Stimulated activated CD8-positive, alpha-beta memory T cell treated with anti-CD3 and anti-CD28 coated beads, Interleukin-12 subunit alpha, Interleukin-12 subunit beta, amount 100 ng/mL, for 24 hours (primary cell): ENCODE data around the gene TPD52L2.

ENCODE experiments used
- DNase-seq: peaks from one replicate; pipeline ENCODE4 v3.0.0-alpha.2; 2020; ENCODE audit errors: extremely low read depth

TPD52L2 gene

DNA sequence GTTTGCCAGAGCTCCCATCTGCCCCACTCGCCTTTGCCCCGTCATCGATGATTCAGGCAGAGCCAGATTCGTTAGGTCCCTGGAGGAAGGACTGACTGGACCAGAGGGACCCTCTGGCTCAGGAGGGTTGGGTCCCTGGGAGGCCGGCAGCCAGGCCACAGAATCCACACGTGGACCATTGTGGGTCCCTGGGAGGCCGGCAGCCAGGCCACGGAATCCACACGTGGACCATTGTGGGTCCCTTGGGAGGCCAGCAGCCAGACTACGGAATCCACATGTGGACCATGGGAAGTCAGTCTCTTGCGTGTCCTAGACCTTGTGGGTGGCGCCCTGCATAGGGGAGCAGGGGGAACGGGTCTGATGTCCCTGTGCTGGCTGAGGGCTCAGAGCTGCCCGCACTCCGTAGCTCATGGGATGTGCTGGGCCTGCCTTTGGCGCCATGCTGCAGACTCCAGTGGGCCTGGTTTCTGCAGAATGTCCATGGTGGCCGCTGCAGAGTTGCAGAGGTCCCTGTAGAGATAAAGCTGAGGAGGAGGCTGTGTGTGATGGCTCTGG, 67.6 kb downstream of the TPD52L2 start:
- DNase-seq = no peak

DNA sequence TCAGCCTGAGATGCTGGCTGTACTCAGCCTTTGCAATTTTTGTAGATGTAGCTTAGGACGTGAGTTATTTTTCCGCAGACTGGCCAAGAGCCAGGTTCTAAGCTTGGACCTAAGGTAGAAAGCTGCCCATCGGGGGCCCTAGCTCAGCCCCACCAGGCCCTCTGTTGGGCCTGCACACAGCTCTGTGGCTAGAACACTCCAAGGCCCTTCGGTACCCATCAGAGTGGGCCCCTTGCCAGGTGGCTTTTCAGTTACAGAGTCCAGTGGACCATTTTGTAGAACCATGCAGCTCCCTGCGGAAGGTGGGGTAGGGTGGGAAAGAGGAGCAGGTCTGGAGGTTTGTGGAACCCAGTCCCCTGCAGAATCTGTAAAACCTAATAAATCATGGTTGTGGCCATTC, 68.6 kb downstream of the TPD52L2 start:
- no peak for DNase-seq

DNA sequence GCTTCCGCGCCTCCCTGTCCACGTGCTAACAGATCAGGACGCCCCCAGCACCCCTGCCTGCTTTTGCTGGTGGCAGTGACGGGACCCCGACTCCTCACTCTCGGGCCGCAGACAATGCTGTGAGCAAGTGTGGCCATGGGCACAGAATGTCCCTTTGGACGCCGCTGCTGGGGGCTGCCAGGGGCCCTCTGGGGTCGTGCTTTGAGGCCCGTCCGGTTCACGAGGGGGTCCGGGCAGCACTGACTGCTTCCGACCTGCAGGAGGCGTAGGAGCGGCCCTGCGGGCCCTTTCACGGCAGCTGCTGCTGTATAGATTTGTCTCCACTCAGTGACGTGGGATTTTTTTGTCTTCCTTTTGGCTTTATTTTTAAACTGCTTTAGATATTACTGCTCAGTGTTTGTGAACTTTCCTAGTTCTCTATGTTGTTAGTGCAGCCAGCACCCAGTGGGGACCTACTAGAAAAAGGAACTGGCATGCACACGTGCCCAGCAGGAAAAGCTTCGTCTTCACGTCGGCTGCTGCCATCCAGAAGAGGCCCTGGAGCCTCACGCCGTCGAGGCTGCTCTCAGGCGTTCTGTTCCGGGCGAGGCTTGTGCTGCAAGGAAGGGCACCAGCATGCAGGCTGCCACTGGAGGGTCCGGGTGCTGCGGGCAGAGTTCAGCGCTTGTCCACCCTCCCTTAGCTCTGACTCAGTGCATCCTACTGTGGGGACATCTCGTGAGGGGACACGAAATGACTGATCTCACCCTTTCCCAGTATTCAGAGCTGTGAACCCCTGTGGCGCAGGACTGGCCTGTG, 69.4 kb downstream of the TPD52L2 start:
- DNase-seq = no peak

DNA sequence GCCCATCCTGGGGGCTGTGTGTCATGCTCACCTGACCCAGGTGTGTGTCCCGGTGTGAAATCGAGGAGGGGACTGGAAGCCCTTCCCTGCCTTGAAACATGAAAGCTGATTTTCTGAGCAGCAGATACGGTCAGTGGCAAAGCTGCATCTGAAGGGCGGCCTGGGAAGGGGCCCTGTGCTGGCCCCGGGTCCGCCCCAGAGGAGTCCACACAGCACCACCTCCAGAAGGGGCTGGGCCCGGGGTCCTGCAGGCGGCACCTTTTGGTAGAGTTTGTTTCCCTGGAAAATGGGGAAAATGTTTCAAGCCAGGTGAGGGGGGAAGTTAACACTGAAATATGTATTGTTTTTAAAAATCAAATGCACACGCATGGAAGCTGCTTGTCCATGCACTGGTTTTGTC, 70.4 kb downstream of the TPD52L2 start:
- no peak for DNase-seq

DNA sequence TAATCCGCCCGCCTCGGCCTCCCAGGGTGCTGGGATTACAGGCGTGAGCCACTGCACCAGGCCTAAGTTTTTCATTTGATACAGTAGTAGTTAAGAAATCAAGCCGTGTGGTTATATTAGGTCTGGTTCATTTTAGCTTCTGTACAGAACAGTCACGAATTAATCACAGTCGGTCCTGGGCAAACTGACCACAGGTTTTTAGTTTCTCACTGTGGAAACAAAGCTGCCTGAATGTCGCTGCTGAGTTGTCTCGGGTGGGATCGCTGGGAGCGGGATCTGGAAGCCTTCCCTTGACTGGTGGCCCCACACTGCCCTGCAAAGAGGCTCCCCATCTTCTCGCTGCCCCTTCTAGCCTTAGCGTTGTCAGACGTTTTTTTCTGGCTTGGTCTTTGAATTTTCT, 72.5 kb downstream of the TPD52L2 start:
- no peak for DNase-seq

DNA sequence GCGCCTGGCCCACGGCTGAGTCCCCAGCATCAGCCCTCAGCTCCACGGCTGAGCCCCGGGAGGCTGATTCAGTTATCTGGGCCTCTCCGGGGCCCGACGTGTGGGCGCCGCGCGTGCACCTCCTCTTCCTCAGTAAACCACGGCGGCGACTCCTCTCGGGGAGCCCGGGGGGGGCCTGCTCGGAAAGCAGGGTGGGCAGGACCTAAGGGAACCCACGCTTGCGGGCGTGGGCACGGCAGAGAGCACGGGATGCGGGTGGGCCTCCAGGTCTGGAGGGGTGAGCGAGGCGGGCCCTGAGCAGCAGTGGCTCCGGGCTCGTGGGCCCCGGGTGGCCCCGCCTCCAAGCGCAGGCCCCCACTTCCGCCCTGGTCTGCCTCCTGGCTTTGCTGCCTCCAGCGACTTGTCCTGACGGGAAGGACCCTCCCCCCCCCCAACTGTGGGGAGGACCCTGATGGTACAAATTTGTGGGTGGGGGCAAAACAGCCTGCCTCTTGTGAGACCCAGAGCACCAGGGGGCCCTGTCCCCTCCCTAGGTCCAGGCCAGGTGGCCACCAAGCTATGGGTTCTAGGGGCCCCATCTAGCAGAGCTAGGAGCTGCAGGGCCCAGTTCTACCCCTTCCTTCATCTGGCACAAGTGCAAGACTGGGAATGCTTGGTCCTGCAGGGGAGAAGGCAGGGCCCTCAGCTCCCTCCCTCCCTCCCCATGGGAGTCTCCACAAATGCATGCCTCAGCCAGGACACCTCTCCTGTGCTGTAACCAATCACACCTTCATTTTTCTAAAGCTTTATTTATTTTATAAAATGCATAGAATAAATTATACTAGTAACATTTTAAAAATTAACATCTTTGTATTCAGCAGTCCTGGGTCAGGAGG, 74.2 kb downstream of the TPD52L2 start:
- no peak for DNase-seq

DNA sequence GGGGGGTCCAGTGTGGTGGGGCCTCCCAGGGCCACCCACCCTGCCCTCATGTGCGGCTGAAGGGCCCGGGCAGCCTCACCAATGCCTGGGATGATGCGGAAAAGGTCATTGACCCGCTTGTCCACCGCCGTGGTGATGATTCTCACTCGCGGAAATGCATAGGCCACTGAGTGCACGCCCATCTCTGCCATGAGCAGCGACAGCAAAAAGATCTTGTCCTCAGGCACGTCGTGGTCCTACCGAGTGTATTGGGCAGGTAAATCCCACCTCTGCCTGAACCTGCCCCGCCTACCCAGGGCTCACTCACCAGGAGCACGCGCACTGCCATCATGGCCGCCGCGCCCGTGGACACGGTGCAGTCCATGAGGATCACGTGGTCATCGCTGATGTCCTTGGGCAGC, 75.0 kb downstream of the TPD52L2 start:
- DNase-seq = no peak

DNA sequence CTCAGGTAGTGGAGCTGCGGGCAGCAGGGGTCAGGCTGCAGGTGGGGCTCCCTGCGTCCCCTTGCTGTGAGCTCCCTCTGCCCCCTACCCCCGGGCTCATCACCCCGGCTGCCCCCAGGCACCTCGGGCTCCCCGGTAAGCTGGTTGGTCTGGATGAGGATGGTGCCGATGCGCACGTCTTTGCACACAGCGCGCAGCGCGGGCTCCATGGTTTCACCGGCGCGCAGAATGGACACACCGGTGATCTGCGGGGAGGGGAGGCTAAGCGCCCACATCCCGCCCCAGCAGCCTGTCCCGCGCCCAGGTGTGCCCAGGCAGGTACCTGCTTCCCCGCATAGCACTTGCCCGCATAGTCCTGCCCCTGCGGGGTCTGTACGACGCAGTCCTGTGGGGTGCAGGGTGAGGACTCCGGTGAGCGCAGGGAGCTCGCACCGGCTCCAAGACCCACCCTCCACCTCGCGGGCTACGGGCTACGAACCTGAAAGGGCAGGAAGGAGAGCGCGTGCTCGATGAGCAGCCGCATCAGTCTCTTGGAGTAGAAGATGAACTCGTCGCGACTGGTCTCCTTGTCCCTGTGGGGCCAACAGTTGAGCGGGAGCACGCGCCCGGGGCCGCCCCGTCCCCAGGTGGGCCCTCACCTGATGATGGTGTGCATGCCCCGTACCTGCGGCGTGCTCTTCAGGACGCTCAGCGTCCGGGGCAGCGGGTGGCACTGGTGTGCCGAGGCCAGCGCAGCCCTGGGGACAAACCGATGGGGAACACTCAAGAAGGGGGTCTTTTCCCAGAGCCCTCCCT, 75.6 kb downstream of the TPD52L2 start:
- no peak for DNase-seq
